C4-2B (cell line): ENCODE results near the gene SHISAL2A.

Experiments
- ZFX ChIP-seq: fragments of 450-650 bp; IDR thresholded peaks from 2 replicates; pipeline ENCODE4 v1.6.1; 2017
- TF ChIP-seq, protein P1 (sequence below): fragments of 450-650 bp; conservative IDR thresholded peaks from 2 replicates; pipeline ENCODE4 v1.5.1; 2017; ENCODE audit warnings: mild to moderate bottlenecking

DNA sequence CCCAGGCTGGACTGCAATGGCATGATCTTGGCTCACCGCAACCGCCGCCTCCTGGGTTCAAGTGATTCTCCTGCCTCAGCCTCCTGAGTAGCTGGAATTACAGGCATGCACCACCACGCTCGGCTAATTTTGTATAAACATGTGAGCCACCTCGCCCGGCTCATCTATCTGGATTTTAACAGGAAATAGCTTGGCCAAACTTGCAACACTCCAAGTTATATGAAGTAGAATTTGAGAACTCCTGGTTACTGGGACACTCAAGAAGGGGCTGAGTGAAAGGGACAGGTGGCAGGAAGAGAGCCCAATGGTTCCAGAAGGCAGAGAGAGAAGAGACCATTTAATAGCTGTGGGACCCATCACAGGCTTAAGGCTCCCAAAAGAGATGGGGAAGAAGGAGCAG, 33.7 kb upstream of the SHISAL2A start:
- TF ChIP-seq, protein P1, sequence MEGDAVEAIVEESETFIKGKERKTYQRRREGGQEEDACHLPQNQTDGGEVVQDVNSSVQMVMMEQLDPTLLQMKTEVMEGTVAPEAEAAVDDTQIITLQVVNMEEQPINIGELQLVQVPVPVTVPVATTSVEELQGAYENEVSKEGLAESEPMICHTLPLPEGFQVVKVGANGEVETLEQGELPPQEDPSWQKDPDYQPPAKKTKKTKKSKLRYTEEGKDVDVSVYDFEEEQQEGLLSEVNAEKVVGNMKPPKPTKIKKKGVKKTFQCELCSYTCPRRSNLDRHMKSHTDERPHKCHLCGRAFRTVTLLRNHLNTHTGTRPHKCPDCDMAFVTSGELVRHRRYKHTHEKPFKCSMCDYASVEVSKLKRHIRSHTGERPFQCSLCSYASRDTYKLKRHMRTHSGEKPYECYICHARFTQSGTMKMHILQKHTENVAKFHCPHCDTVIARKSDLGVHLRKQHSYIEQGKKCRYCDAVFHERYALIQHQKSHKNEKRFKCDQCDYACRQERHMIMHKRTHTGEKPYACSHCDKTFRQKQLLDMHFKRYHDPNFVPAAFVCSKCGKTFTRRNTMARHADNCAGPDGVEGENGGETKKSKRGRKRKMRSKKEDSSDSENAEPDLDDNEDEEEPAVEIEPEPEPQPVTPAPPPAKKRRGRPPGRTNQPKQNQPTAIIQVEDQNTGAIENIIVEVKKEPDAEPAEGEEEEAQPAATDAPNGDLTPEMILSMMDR: no peak
- TF ChIP-seq ZFX: no peak
